H1 (cell line): ENCODE measurements around the gene U2SURP. TPM values are rescaled to one million over a fixed set of nuclear protein-coding genes. Genes with fewer than 3 reads are reported as not detected.

Experiments used
- CTCF ChIA-PET: fragments of 300-600 bp; sonication (Branson Sonifier 250); formaldehyde crosslinking; loops from one replicate; lab custom pipeline; 2021; ENCODE audit not compliant: partially characterized antibody; lab: Charles Lee
- POLR2A ChIA-PET: fragments of 300-600 bp; sonication (Branson Sonifier 250); formaldehyde crosslinking; loops from one replicate; lab custom pipeline; 2021; ENCODE audit warnings: inconsistent platforms; ENCODE audit not compliant: partially characterized antibody; lab: Charles Lee
- DNase-seq, 2 experiments: peaks; one replicate each; pipeline versions ENCODE4 v3.0.0 to v3.0.0-alpha.2; 2010 to 2022; ENCODE audit warnings: low spot score in 2 of 2, low read depth in 1 of 2, mixed read lengths in 1 of 2
- FAIRE-seq: peaks from 2 replicates; lab custom pipeline; 2011; peaks lifted over from hg19 to GRCh38; lab: Jason Lieb, UNC
- H2AFZ ChIP-seq: 2 replicates; pipeline ENCODE4 v1.8.1; 2012; ENCODE audit warnings: low read length, inconsistent platforms
- H2AK5ac ChIP-seq: 2 replicates; pipeline ENCODE4 v1.6.1; 2013; ENCODE audit warnings: low read depth, low read length
- H2BK120ac ChIP-seq: replicated peaks from 2 replicates; pipeline ENCODE3; 2013; ENCODE audit warnings: low read depth, low read length, inconsistent platforms
- H2BK12ac ChIP-seq: 2 replicates; pipeline ENCODE4 v1.6.1; 2013; ENCODE audit warnings: low read depth, low read length
- H2BK15ac ChIP-seq: 2 replicates; pipeline ENCODE4 v1.6.1; 2013; ENCODE audit warnings: low read length
- H2BK20ac ChIP-seq: 2 replicates; pipeline ENCODE4 v1.6.1; 2013; ENCODE audit warnings: low read length
- H2BK5ac ChIP-seq: 2 replicates; pipeline ENCODE4 v1.6.1; 2013; ENCODE audit warnings: low read depth, low read length
- H3K14ac ChIP-seq: 2 replicates; pipeline ENCODE4 v1.6.1; 2013; ENCODE audit warnings: inconsistent platforms; ENCODE audit not compliant: insufficient read length
- H3K18ac ChIP-seq: 2 replicates; pipeline ENCODE4 v1.6.1; 2013; ENCODE audit warnings: low read length; ENCODE audit errors: extremely low read depth
- H3K23ac ChIP-seq: 2 replicates; pipeline ENCODE4 v1.6.1; 2013; ENCODE audit warnings: inconsistent platforms; ENCODE audit not compliant: insufficient read length
- H3K23me2 ChIP-seq: 2 replicates; pipeline ENCODE4 v1.6.1; 2013; ENCODE audit warnings: low read depth, low read length
- H3K27ac ChIP-seq: 2 replicates; pipeline ENCODE4 v1.6.1; 2011; ENCODE audit warnings: low read depth, low read length, inconsistent platforms
- H3K27me3 ChIP-seq, 4 experiments: replicated peaks in 1 of 4; 1 replicate in 1 of 4; 2 replicates in 3 of 4; pipeline versions ENCODE4 v1.6.1 to v1.8.1; 2011 to 2013; ENCODE audit warnings: low read length in 3 of 4, mild to moderate bottlenecking in 3 of 4, inconsistent platforms in 2 of 4, mixed read lengths in 2 of 4, moderate library complexity in 1 of 4; ENCODE audit not compliant: control insufficient read depth in 3 of 4, insufficient read depth in 3 of 4; ENCODE audit errors: extremely low read depth in 1 of 4
- H3K36me3 ChIP-seq, 4 experiments: 2 replicates each; pipeline versions ENCODE4 v1.6.1 to v1.8.1; 2011 to 2013; ENCODE audit warnings: mild to moderate bottlenecking in 4 of 4, low read length in 3 of 4, moderate library complexity in 2 of 4, control low read depth in 1 of 4, inconsistent platforms in 1 of 4; ENCODE audit not compliant: insufficient read depth in 4 of 4, control insufficient read depth in 2 of 4
- H3K4ac ChIP-seq: replicated peaks from 2 replicates; pipeline ENCODE3; 2013; ENCODE audit warnings: low read length, low read depth, mixed read lengths, inconsistent platforms; ENCODE audit not compliant: insufficient read length
- H3K4me1 ChIP-seq, 4 experiments: replicated peaks in 1 of 4; 1 replicate in 1 of 4; 2 replicates in 3 of 4; pipeline versions ENCODE4 v1.6.1 to v1.8.1; 2011 to 2013; ENCODE audit warnings: low read length in 3 of 4, inconsistent platforms in 2 of 4, mixed read lengths in 1 of 4; ENCODE audit not compliant: insufficient read depth in 4 of 4, control insufficient read depth in 3 of 4
- H3K4me2 ChIP-seq, 2 experiments: 2 replicates each; pipeline versions ENCODE4 v1.6.1 to v1.8.1; 2011 to 2013; ENCODE audit warnings: low read depth in 2 of 2, low read length in 2 of 2, control low read depth in 1 of 2, inconsistent platforms in 1 of 2, mild to moderate bottlenecking in 1 of 2; ENCODE audit not compliant: insufficient read depth in 1 of 2
- H3K4me3 ChIP-seq, 4 experiments: fragments of 200-600, 300-600 bp in 1 of 4; sonication (generic), shearing (Covaris generic), sonication (Bioruptor Twin) in 1 of 4; 2 replicates each; pipeline versions ENCODE4 v1.5.1 to v1.8.1; 2011 to 2016; ENCODE audit warnings: low read length in 4 of 4, low read depth in 3 of 4, control low read depth in 2 of 4, inconsistent platforms in 2 of 4, mild to moderate bottlenecking in 2 of 4, mixed read lengths in 1 of 4, moderate library complexity in 1 of 4; ENCODE audit not compliant: insufficient read depth in 2 of 4; ENCODE audit errors: extremely low read depth in 1 of 4
- H3K56ac ChIP-seq: replicated peaks from 2 replicates; pipeline ENCODE3; 2013; ENCODE audit warnings: low read depth, mild to moderate bottlenecking, mixed read lengths, low read length, inconsistent platforms; ENCODE audit not compliant: insufficient read length
- H3K79me1 ChIP-seq: 2 replicates; pipeline ENCODE4 v1.6.1; 2013; ENCODE audit warnings: low read depth, low read length, control low read depth
- H3K79me2 ChIP-seq, 2 experiments: 2 replicates each; pipeline versions ENCODE4 v1.6.1 to v1.8.1; 2012 to 2013; ENCODE audit warnings: low read length in 2 of 2, mild to moderate bottlenecking in 2 of 2, inconsistent platforms in 1 of 2; ENCODE audit not compliant: insufficient read depth in 2 of 2, control insufficient read depth in 1 of 2
- H3K9ac ChIP-seq, 4 experiments: replicated peaks in 1 of 4; 1 replicate in 1 of 4; 2 replicates in 3 of 4; pipeline versions ENCODE4 v1.6.1 to v1.8.1; 2011 to 2013; ENCODE audit warnings: low read depth in 3 of 4, low read length in 3 of 4, control low read depth in 2 of 4, mild to moderate bottlenecking in 2 of 4, moderate library complexity in 2 of 4, inconsistent platforms in 1 of 4; ENCODE audit errors: extremely low read depth in 1 of 4
- H3K9me3 ChIP-seq, 2 experiments: 2 replicates each; pipeline versions ENCODE4 v1.6.1 to v1.8.1; 2012 to 2013; ENCODE audit warnings: mild to moderate bottlenecking in 2 of 2, moderate library complexity in 2 of 2, control low read depth in 1 of 2, inconsistent platforms in 1 of 2, low read depth in 1 of 2, low read length in 1 of 2, mixed read lengths in 1 of 2; ENCODE audit not compliant: insufficient read depth in 2 of 2
- H4K20me1 ChIP-seq, 2 experiments: replicated peaks in 1 of 2; 2 replicates each; pipeline versions ENCODE3 to v1.8.1; 2011 to 2013; ENCODE audit warnings: inconsistent platforms in 2 of 2, low read length in 2 of 2, mild to moderate bottlenecking in 1 of 2; ENCODE audit not compliant: insufficient read depth in 2 of 2, control insufficient read depth in 1 of 2
- H4K5ac ChIP-seq: 2 replicates; pipeline ENCODE4 v1.6.1; 2013; ENCODE audit warnings: low read length, low read depth, mixed read lengths, inconsistent platforms; ENCODE audit not compliant: insufficient read length
- H4K8ac ChIP-seq: 2 replicates; pipeline ENCODE4 v1.8.0; 2013; ENCODE audit warnings: mild to moderate bottlenecking, moderate library complexity, low read length, inconsistent platforms; ENCODE audit not compliant: insufficient read depth; ENCODE audit errors: extremely low read depth
- H4K91ac ChIP-seq: replicated peaks from 2 replicates; pipeline ENCODE3; 2013; ENCODE audit warnings: low read length, mixed read lengths, inconsistent platforms; ENCODE audit not compliant: insufficient read length
- YY1 ChIP-seq: IDR thresholded peaks from 2 replicates; pipeline ENCODE4 v1.6.1; 2011; ENCODE audit warnings: low read depth, mild to moderate bottlenecking, low read length
- ZNF274 ChIP-seq: IDR thresholded peaks from 2 replicates; pipeline ENCODE4 v1.7.0; 2012; ENCODE audit warnings: low read length, borderline replicate concordance; ENCODE audit errors: extremely low read depth
- whole genome bisulfite sequencing, 2 experiments: shearing (Covaris generic) in 1 of 2; methylation state at CpG; one replicate each; pipeline versions ENCODE4 v1.1.6 to v1.1.7; 2013 to 2015; ENCODE audit warnings: low lambda C conversion rate in 2 of 2, mixed read lengths in 2 of 2, inconsistent platforms in 1 of 2, low coverage in 1 of 2, missing lambda C conversion rate in 1 of 2; ENCODE audit not compliant: insufficient replicate concordance in 2 of 2, insufficient coverage in 1 of 2, insufficient read length in 1 of 2; ENCODE audit errors: extremely low coverage in 1 of 2, missing lambda C conversion rate in 1 of 2; 5-methylcytosine and 5-hydroxymethylcytosine counted together
- polyA plus RNA-seq, 7 experiments: library from polyadenylated mRNA; depleted of rRNA in 3 of 7; stranded (reverse) in 5 of 7; unstranded in 2 of 7; fragments of >200 nt in 5 of 7; fragments of 200-250 nt in 2 of 7; gene quantifications; 1 replicate in 5 of 7; 2 replicates in 1 of 7; 4 replicates in 1 of 7; pipeline versions ENCODE4 v1.2.1 to v1.2.3, GENCODE V29; 2011 to 2013; ENCODE audit warnings: missing spikeins in 2 of 7, mixed read lengths in 2 of 7
- total RNA-seq: library from RNA; stranded (reverse); fragmentation: NEBNext Ultra II Directional; extraction: Animal tissue kit (Norgen Biotek cat#: 25700); gene quantifications from 2 replicates; pipeline ENCODE4 v1.2.1, GENCODE V29; 2021

U2SURP gene
- total and polyA plus RNA-seq, 2 of the 8 experiments (the other 6 are each of a cell fraction or from before 2014, with no cell fraction given): 22.2 to 167 TPM

GRCh38 chr3:143024351-143024960, 23.1 kb downstream of the U2SURP start:
- no peak overlapping the region for H3K23ac ChIP-seq
- H4K91ac ChIP-seq: no peak overlapping the region
- H3K79me1 ChIP-seq: no peaks in the 10 kb centered on the region
- H3K9me3 ChIP-seq: no peaks in the 10 kb centered on the region
- FAIRE-seq (no peak), DNase-seq (no peak)
- H3K4me1 ChIP-seq: no peaks in the 10 kb centered on the region
- H3K23me2 ChIP-seq: no peaks in the 10 kb centered on the region; the same call in 1 of the 2 replicates
- TF ChIP-seq YY1 (no peak), ZNF274 (no peak)
- 98% methylated on average over 4 of the region's 4 CpGs; no CpG with 5 or more reads in 1 of the 2 experiments for WGBS, 2 experiments
- no peaks in the 10 kb centered on the region for H3K27me3 ChIP-seq
- no peak overlapping the region for H3K56ac ChIP-seq
- ChIA-PET CTCF (interaction anchor here (0.7 to 2.4 kb wide), 3 partner anchors 8 to 113 kb away, joined by 3 to 9 read pairs (median 3); no protein-coding TSS in a partner anchor), POLR2A (no interaction called here)
- no peak overlapping the region for H2BK5ac ChIP-seq
- no peak overlapping the region for H3K9ac ChIP-seq
- no peak overlapping the region for H2BK120ac ChIP-seq
- H3K79me2 ChIP-seq: no peaks in the 10 kb centered on the region
- H2AFZ ChIP-seq: no peak overlapping the region
- H3K18ac ChIP-seq: no peak overlapping the region
- H2AK5ac ChIP-seq: no peak overlapping the region
- peaks cover 9 to 93% (median 50%) of the 10 kb centered on the region in 4 experiments for H3K36me3 ChIP-seq
- H2BK12ac ChIP-seq: no peak overlapping the region
- peaks cover 0 to 2% of the 10 kb centered on the region in 2 experiments for H4K20me1 ChIP-seq
- H3K14ac ChIP-seq: no peak overlapping the region
- no peak overlapping the region for H4K5ac ChIP-seq
- no peak overlapping the region for H3K27ac ChIP-seq
- H3K4me2 ChIP-seq: no peak overlapping the region
- H2BK20ac ChIP-seq: no peak overlapping the region
- no peak overlapping the region for H2BK15ac ChIP-seq
- H3K4ac ChIP-seq: no peak overlapping the region
- no peak overlapping the region for H3K4me3 ChIP-seq
- no peak overlapping the region; the same call in 1 of the 2 replicates for H4K8ac ChIP-seq
